Activated CD8-positive, alpha-beta memory T cell treated with anti-CD3 and anti-CD28 coated beads, Interleukin-2, amount 50 U/mL, for 1 hour (primary cell): ENCODE data around the gene HIC1.

Experiments
- DNase-seq: peaks from one replicate; pipeline ENCODE4 v3.0.0-alpha.2; 2020; ENCODE audit errors: extremely low read depth

HIC1 gene

DNA sequence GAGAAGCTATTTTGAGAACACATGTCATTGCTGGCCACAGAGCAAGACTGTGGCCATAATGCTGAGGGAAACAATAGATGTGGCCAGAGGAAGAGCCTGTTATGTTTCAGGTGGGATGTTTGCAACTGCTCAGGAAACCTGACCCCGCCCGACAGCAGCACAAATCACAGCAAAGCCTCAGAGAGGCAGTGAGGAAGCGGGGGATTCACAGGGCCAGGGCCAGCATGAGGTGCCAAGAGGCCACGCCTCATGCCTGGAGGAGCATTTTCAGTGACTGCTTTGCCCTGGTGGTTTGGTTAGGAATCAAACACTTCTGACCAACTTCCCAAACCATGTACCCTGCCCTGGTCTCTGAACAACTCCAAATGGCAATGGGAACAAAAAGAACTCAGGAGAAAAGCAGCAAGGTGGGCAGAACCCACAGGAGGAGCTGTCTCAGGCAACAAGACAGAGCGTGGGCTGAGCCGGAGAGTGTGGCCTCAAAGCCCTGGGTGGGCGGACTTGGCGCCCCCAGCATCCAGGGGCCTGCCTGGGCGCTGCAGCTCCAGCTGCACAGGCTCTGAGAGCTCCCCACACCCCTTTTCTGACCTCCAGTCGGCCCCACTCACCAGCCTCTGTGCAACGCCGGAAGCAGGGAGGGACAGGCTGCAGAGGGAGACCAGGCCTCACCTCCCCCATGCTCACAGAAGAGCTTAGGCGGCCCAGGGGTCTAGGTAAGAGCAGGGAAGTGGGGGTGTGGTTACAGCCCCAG lies 20.6 kb downstream of the HIC1 start:
- no peak for DNase-seq

GRCh38 chr17:2076087-2076984 lies 21.4 kb downstream of the HIC1 start:
- no peak for DNase-seq

GRCh38 chr17:2077040-2077439 lies 22.1 kb downstream of the HIC1 start:
- no peak for DNase-seq

GRCh38 chr17:2081564-2081963 lies 26.7 kb downstream of the HIC1 start:
- no peak for DNase-seq

DNA sequence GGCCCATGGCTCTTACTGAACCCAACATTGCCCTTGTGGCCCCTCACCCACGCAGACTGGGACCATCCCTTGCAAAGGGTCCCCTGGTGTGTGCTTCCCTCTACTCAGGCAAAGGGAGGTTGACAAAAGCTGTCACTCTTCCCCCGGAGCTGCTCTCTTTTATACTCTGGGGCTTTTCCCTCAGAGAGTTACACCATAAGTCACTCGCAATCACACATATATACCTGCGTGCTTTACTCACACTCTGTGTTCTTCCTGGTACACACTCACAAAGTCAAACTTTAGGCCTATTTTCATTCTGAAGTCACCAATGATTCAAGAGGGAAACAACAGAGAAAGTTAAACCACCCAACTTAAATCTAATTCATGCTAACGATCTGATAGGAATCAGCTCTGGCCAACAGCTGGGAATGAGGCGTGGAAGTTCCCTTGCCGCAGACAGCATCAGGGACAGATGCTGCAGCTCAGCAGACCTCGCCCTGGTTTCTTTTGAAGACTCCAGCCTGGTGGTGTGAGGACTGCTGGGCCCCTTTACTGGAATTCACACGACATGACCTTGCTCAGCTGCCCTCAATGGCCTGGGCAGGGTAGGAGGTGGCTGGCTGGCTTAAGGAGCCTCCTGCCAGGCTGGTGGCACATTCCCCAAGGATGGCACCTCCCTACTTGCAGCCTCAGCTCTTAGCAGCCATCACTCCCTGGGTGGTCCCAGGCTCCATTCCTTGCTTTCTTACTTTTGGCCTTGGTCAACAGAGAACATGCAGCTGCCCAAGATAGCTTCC lies 27.3 kb downstream of the HIC1 start:
- DNase-seq, result no peak

- no peak for DNase-seq
These were observed 28.7 kb downstream of the HIC1 start for GRCh38 chr17:2083613-2084035.

GRCh38 chr17:2084036-2084765 lies 29.3 kb downstream of the HIC1 start:
- no peak for DNase-seq

DNA sequence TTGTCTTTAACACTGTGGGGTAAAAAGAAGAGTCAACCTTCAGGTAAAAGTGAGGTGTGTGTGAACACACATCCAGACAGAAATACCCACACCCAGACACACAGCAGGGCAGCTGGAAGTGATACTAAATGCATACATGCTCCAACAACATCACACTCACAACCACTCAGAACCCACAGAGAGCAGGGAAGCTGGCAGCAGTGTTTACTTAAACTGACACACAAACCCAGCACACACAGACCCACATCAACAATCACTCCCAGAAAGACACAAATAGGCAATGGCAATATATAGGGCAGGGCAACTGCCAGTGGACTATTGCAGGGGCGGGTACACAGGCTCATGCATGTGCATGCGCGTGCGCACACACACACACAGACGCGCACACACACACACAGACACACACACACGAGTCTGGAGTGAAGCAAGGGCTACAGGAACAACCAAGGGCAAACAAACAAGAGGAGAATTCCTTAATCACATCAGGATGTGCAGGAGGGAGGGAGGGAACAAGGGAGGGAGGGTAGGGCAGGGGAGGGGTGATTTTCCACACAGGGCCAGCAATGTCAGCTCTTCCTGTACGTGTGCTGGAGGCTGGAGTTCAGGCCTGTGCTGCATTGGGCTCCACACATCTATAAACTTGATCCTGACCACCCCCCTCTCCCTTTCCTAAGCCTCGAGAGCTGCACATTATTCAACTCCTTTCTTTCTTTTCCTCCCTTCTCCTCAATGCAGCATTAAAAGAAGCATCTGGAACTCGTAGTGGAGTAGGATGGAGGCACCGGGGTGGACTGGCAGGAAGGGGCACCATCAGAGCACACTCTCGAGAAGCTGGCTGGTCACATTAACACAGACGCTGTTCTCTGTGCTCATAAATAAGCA lies 30.1 kb downstream of the HIC1 start:
- DNase-seq, result no peak

DNA sequence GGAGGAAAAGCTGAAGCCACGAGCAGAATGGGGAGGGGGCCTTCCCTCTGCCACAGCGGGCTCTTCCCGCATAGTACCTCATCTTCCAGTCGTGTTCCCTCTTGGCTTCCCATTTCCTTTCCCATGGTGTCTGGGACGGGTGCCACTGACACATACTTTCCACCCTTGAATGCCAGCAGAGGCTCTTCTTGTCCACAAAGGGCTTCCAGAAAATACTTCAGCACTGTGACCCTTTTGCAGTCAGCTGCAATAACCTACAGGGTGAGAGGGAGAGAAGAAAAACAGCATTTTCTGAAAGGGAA lies 30.7 kb downstream of the HIC1 start:
- no peak for DNase-seq

GRCh38 chr17:2086306-2086705 lies 31.4 kb downstream of the HIC1 start:
- DNase-seq, result no peak

GRCh38 chr17:2087597-2088211 lies 32.8 kb downstream of the HIC1 start:
- DNase-seq, result no peak

DNA sequence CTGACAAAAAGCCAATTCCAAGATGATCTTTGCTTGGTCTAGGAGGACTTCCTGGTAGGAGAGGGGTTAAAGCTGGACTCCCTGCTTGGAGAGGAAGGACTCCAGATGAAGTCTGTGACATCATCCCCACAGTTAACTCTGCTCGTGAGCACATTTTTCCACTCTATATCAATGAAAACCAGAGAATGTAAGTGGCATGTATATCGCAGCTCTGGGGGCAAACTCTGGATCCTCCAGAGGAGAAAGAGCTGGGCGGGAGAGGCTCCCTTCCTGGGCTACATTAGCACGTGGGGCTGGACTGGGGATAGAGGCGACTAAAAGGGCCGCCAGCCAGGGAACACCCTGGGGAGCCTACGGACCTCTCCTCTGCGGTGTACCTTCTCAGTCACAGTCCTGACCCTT lies 34.1 kb downstream of the HIC1 start:
- DNase-seq, result no peak

GRCh38 chr17:2090210-2090641 lies 35.3 kb downstream of the HIC1 start:
- DNase-seq, result no peak

DNA sequence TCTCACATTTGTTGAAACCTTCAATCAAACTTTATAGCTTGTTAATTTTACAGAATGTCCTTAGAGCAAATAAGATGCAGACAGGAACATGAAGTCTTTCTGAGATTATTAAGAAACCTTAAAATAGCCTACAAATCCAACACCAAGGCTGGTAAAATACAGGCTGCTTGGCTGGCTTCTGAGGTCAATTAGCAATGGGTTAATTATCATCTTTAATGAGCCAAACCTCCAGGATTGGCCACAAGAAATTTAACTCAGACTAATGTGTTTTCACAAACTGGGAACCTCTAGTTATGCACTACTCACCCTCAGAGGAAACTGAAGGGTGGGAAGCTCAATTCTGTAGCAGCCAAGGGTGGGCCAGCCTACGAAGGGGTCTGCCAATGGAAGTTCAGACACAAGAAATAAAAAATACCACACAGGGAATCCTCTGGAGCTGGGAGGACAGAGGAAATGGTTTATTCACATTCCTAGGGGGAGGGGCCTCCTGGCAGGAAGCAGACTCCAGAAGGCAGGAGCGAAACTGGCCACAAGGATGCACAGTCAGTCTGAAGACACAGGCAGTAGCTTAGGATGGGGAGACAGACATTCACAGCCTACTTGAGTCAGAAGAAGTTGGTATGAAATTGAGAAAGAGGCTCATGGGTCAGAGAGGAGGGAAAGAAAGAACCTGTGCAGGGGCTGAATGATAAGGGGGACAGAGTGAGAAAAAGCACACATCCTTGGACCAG lies 36.1 kb downstream of the HIC1 start:
- DNase-seq, result no peak

GRCh38 chr17:2092253-2092652 lies 37.4 kb downstream of the HIC1 start:
- no peak for DNase-seq

DNA sequence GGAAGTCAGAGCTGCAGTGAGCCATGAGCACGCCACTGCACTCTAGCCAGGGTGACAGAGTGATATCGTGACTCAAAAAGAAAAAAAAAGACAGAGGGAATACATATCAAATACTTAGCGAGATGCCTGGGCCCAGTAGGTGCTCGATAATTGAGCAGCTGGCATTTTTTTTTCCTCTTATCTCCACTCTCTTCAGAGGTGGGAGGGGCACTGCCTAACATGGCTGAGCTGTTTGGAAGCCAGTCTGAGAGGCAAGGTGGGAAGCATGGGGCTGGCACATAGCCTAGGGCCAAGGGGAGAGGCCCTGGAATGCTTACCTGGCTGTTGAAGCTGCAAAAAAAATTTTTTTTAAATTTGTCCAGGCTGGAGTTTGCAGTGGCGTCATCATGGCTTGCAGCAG lies 38.4 kb downstream of the HIC1 start:
- DNase-seq, result no peak

GRCh38 chr17:2094891-2095535 lies 40.1 kb downstream of the HIC1 start:
- no peak for DNase-seq

- DNase-seq, result no peak
These were observed 40.6 kb downstream of the HIC1 start for GRCh38 chr17:2095536-2095910.
